NCI-H345 treated with DMSO at 0.1 percent for 48 hours (cell line): ENCODE measurements around the gene GDAP1L1.
"Not testable (repeated sequence)": the region's sequence is repeated elsewhere in the genome, so short reads cannot be mapped to it uniquely, and the experiment has no call there.

ENCODE experiments used
- DNase-seq: peaks from one replicate; lab custom pipeline; 2025; ENCODE audit not compliant: unreplicated experiment; lab: John Stamatoyannopoulos, UW

The GDAP1L1 gene

DNA sequence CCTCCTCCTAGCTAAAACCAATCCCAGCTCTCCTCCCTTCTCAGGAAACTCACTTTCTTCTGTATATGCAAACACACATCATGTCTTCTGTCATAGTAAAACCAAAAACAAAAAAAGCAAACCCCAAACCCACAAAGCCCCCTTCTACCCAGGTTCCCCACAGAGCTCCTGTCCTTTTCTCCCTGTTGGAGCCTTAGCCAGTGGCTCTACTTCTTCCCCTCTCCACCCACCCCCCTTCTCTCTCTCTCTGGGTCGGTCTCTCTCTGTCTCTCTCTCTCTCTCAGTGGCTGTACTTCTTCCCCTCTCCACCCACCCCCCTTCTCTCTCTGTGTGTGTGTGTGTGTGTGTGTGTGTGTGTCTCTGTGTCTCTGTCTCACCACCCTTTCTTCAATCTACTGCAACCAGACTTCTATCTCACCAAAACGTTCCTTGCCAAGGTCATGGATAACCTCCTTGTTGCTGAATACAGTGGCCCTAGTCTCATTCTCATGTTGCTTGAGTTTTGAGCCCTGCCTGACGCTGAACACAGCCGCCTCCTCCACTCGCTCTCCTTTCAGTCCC, 27.9 kb upstream of the GDAP1L1 start:
- no peak for DNase-seq

DNA sequence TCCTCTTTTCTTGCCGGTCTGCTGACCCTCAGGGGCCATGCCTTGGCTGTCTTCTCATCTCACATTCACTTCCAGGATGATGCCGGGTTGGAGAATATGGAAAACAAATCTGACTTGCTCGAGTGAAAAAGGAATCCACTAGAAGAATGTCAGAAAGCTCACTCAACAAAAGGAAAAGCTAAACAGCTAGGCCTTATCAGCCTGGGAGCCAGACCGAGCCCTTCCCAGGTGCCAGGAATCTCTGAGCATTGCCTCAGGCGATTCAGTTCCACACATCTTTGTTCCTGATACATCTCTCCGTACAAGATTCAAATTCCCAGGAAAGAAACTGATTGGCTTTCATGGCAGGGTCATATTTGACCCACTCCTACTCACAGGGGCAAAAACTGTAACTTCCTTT, 27.3 kb upstream of the GDAP1L1 start:
- no peak for DNase-seq

DNA sequence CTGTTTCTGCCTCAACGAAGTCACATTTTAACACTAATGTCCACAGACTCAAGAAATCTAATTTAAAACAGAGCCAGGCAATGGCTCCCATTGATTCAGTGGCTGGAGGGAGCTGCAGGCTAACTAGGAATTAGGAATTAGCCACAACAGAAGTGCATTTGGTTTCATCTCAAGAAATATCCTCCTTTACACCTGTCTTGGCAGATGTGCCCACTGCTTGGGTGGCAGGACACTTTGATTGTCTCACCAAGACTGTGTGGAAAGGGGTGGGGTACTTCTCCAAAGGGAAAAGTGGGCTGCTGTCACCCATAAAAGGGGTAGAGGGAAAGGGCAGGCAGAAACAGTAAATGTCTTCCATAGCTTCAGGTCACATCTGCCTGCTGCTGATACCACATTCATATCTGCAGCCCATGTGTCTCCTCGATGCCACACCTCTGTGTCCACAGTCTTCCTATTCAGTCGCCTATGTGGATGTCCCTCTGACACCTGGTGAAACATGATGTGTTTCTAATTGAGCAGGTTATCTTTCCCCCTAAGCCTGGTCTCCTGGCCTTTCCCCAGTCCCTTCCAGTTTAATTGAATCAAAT, 25.6 kb upstream of the GDAP1L1 start:
- no peak for DNase-seq

DNA sequence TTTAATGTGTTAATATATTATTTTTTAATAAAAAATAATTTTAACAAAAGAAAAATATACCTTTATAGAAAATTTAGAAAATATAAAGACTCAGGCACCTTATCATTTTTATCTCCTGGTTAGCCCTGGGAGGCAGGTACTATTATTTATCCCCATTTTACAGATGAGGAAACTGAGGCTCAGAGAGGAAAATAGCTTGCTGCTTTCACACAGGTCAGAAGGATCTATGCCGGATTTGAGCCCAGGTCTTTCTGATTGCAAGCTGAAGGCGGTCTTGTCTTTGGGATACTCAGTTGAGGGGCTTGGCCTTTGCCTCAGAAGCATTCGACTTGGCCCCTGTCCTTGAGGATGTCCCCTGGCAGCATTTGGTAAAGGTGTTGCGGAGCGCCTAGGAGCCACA, 25.1 kb upstream of the GDAP1L1 start:
- DNase-seq = no peak

DNA sequence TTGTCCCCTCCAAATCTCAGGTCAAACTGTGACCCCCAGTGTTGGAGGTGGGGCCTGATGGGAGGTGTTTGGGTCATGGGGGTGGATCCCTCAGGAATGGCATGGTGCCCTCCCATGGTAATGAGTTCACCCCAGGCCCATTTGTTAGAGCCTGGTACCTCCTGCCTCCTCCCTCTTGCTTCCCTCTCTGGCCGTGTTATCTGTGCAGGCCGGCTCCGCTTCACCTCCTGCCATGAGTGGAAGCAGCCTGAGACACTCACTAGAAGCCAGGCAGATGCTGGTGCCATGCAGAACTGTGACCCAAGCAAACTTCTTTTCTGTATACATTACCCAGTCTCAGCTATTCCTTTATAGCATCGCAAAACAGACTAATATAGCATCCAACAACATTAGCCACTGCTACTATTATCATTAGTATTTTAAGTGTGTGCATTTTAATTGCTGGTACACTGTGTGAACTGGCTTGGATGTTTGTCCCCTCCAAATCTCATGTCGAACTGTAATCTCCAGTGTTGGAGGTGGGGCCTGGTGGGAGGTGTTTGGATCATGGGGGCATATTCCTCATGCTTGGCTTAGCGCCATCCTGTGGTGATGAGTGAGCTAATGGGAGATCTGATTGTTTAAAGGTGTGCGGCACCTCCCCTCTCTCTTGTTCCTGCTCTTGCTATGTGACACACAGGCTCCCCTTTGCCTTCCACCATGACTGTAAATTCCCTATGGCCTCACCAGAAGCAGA, 24.3 kb upstream of the GDAP1L1 start:
- DNase-seq = no peak

DNA sequence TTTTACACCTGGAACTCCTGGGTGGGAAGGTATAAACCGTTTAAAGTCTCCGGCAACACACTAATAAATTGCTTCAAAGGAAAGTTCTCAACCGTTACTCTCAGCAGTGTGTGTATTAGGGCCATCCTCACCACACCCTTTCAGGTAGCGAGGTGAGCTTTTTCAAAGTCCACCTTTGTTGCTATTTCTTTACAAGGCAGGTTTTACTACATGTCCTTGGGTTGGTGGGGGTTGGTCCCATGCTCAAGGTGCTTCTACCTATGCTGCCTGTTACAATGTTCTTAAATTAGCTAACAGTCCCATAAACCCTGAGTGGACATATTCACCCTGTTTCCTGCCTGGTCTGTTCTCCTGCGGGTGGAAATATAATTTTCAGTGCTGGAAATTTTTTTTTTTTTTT, 23.4 kb upstream of the GDAP1L1 start:
- no peak for DNase-seq

DNA sequence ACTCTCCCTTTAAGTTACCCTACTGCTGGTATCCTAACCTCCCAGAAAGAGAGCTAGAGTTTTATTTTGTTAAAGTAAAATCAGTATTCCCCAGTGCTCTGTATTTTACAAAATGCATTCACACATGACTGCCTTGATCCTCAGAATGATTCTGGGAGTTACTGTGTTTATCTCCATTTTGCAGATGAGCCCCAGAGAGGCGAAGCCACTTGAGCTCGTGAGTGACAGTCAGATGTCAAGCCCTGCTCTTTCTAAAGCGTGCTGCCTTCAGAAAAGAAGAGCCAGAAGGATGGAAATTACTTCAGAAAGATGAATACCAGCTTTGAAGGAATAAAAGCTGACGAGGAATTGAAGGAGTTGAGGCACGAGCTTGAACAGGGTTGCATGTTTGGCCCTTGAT, 22.5 kb upstream of the GDAP1L1 start:
- DNase-seq = no peak

DNA sequence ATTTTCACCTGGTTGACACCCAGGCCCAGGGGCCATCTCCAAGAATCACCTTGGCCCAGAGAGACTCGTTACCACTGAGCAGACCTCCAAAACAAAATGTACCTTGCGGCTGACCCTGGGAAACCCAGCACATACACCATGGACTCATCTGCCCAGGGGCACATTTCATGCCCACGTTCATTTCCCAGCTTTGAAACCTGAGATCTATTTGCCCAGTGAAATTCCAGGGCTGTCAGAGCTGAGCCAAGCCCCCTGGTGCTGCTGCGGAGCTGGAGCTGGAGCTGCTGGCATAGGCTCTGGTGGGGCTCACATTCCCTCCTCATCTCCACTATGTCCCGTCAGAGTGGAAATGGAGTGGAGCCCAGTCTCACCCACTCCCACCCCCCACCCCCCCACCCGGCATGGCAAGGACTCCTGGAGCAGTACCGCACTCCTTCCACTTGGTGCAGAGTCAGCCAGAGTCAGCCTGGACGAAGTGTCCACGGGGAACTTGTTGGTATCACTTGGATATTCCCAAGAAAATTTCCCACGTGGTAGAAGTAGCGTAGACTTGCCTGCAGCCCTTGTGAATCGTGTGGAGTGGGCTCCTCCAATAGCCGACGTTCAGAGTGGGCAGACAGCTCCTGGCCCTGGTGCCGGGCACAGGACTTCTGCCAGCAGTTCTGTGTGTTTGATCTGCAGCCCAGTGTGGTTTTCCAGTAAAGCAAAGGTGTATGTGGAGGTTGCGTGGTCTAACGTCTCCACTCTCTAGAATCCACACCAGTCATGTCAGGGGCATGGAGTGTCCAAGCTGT, 18.4 kb upstream of the GDAP1L1 start:
- DNase-seq = no peak

DNA sequence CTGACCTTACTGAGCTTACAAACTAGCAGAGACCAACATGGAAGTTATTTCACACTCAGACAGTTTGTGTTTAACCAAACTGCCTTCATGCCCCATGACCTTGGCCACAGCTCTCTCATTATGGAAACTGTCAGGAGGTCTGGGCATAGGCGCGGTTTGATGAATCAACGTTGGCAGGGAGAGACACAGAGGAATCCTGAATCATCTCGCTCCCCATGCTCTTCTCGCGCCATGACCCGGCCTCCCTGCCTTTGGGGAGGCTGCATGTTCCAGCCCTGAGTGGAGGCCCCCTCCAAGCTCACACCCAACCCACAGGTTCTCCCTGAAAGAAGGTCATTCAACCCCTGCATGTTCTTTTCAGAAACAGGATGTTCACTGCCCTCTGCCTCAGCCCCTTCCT, 15.9 kb upstream of the GDAP1L1 start:
- no peak for DNase-seq

DNA sequence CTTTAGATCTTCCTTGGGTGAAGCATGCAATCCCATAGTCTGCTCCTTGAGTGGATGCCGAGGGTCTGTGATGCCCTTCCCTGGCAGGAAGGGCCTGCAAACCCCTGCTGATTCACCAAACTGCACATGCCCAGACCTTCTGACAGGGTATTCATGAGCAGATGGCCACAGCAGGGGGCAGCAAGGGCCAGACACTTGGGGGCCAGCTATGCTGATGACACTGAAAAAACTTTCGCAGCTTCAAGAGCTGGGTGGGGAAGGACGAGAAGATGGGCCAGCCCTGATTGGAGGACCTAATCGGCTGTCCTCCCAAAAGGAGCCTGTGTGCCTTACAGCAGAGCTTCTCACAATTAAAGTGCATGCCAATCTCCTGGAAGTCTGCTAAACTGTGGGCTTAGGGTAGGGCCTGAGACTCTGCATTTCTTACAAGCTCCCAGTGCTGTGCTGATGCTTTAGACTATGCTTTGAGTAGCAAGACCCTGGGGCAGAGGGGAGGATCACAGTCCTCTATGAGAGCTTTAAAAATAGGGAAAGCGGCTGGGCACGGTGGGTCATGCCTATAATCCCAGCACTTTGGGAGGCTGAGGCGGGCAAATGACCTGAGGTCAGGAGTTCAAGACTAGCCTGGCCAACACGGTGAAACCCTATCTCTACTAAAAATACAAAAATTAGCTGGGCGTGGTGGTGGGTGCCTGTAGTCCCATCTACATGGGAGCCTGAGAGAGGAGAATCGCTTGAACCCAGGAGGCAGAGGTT, 15.2 kb upstream of the GDAP1L1 start:
- no peak for DNase-seq

DNA sequence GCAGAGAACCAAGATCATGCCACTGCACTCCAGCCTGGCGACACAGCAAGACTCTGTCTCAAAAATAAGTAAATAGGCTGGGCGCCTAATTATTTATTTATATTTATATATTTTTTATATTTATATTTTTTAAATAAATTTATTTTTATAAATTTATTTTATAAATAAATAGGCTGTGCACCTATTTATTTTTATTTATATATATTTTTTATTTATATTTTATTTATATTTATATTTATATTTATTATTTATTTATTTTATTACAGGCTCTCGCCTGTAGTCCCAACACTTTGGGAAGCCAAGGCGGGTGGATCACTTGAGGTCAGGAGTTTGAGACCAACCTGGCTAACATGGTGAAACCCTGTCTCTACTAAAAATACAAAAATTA, 14.6 kb upstream of the GDAP1L1 start:
- not testable (repeated sequence) for DNase-seq

DNA sequence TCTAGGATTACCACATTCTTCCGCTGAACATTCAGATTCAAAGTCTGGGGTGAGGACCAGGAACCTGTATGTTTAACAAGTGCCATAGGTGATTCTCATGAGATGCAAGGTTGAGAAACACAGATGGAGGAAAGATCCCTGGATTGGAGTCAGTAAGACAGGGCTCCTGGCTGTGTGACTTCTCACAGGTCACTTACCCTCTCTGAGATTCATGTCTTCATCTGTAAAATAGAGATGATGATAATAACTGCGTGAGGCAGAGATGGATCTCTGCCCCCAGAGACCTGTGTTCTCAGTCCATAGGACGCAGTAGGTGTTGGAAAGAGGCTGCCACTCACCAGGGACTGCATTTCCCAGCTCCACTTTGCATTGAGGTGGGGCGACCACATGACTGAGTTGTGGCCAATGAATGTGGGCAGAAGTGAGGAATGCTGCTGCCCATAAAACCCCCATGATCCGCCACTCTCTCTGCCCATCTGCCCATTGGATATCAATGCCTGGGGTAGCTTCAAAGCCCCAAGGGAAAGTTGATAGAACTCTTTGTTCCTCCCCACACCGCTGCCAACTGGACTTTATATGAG, 13.6 kb upstream of the GDAP1L1 start:
- no peak for DNase-seq

DNA sequence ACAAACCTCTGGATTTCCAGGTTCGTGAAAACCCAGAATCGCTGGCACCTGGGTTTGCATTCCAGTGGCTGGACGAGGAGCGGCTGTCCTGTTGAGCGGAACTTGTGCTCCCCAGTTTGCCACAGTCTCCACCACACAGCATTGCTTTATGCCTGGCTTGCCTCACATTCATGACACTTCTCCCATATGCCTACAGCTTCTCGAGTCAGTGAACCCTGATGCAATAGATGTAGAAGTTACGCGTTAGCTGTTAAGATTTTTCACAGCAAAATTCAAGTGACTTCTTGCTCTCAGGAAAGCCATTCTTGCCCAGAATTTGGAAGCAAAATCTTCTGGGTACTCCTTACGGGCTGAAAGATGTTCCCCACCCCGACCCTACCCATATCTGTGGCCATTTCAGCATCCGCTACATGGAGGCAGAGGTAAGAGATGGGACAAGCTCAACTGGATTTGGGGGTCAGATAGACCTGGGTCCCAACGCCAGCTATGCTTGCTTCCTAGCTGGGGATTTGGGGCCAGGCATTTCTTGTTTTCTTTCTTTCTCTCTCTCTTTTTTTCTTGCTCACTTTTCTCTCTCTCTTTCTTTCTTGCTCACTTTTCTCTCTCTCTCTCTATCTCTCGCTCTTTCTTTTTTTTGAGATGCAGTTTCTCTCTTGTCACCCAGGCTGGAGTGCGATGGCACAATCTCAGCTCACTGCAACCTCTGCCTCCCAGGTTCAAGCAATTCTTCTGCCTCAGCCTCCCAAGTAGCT, 12.4 kb upstream of the GDAP1L1 start:
- DNase-seq = no peak

DNA sequence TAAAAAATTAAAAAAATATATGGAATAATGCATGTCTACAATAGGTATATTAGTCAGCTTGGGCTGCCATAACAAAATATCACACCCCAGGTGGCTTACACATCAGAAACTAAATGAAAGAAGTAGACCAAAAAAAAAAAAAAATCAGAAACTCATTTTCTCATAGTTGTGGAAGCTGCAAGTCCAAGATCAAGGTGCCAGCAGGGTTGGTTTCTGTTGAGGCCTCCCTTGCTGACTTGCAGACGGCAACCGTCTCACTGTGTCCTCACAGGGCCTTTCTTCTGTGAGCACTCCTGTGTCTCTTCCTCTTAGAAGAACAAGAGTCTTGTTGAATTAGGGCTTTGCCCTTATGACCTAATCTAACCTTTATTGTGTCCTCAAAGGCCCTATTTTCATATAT, 11.4 kb upstream of the GDAP1L1 start:
- no peak for DNase-seq

DNA sequence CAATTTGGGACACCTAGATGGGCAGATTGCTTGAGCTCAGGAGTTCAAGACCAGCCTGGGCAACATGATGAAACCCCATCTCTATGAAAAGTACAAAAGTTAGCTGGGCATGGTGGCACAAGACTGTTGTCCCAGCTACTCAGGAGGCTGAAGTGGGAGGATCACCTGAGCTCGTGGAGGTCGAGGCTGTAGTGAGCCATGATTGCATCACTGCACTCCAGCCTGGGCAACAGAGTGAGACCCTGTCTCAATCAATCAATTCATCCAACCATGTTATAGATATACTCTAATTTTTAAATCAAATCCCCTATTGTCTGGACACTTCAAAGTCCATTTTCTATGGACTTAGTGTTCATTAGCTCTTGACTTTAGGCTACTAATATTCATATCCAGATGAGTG, 10.3 kb upstream of the GDAP1L1 start:
- not testable (repeated sequence) for DNase-seq

DNA sequence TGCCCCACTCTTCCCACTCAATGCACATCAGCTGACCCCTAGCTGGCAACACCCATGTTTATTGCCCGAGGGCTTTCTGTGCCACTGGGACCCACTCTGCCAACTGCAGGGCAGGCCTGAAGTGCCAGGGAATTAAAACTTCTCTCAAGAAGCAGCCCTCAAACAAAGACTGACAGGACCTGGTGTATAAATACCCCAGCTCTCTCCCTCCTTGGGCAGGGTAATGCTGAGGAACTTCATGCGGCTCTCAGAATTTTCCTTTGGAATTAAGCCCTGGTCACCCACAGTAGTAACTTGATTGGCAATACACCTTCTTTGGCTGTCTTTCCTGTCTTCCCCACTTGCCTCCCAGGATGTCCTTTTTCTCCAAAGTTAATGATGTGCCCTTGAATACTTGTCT, 5.3 kb upstream of the GDAP1L1 start:
- DNase-seq = no peak

DNA sequence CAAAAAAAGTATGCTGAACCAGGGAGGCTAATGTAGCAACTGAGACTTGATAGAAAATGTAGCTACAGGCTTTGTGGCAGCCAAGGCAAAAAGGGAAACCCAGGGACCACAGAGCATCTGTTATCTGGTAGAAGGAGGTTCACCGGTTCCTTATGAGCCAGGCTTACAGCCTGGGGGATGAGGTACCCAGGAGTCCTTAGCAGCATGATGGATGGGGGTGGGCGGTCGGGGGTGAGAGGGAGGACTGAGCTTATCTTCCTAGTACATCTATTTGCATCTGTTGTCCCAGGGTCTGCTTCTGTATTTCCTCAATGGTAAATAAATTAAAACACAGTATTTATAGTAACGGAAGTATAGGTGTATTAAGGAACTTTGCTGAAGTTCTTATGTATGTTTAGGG, 1.1 kb upstream of the GDAP1L1 start:
- DNase-seq = no peak

DNA sequence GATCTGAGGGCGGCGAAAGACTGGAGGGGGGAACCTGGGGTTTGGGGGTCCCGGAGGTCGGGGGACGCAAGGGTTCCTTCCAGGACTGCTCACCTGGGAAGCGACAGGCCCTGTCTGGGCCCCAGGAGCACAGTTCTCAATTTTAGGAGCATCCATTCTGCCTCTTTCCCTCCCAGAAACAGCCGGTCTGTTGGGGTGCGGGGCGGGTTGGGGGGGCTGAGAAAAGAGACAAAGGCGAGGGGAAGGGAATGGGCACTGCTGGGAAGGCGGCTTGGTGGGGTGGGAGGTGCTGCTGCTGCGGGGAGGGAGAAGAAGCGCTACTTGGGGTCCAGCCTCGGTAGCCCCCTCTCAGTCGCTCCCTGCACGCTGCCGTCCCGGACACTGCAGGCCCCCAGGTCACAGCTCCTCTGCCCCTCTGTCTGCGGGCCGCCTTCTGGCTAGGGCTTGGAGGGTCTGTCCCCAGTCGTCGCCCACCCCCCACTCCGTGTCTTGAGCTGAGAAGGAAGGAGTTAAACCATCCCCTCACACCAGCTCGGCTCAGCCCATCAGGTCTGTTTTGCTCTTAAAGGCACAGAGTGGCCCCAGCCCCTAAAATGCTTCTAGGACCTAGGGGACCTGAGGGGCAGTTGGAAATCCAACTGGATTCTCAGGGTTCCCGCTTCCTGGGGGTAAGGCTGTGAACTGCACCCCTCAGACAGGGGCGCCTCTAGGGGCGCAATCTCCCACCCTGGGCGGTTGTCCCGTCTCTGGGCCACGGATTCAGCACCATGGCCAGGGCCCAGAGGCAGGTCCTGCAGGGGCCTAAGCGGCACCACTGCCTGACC, 690 bp downstream of the GDAP1L1 start:
- DNase-seq = no peak

DNA sequence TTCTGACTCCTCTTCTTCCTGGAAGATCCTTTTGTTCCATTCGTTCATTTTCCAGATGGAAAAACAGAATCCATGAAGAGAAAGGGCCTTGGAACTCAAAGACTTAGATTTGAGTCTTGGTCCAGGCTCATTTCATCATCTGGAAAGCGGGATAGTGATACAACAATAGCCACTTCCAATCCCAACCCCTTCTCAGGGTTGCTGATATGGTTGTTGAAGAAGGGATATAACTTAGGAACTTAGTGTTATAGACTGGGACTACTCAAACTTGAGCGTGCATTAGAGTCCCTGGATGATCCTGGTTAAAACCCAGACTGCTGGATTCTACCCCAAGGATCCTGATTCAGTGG, 1.3 kb downstream of the GDAP1L1 start:
- DNase-seq = no peak
